LNCAP (cell line): Measurements from ENCODE around the gene SOX3.

Source experiments
- CTCF ChIP-seq: fragments of 450-650 bp; IDR thresholded peaks from 2 replicates; pipeline ENCODE4 v1.5.1; 2017; ENCODE audit warnings: mild to moderate bottlenecking

The SOX3 gene

DNA sequence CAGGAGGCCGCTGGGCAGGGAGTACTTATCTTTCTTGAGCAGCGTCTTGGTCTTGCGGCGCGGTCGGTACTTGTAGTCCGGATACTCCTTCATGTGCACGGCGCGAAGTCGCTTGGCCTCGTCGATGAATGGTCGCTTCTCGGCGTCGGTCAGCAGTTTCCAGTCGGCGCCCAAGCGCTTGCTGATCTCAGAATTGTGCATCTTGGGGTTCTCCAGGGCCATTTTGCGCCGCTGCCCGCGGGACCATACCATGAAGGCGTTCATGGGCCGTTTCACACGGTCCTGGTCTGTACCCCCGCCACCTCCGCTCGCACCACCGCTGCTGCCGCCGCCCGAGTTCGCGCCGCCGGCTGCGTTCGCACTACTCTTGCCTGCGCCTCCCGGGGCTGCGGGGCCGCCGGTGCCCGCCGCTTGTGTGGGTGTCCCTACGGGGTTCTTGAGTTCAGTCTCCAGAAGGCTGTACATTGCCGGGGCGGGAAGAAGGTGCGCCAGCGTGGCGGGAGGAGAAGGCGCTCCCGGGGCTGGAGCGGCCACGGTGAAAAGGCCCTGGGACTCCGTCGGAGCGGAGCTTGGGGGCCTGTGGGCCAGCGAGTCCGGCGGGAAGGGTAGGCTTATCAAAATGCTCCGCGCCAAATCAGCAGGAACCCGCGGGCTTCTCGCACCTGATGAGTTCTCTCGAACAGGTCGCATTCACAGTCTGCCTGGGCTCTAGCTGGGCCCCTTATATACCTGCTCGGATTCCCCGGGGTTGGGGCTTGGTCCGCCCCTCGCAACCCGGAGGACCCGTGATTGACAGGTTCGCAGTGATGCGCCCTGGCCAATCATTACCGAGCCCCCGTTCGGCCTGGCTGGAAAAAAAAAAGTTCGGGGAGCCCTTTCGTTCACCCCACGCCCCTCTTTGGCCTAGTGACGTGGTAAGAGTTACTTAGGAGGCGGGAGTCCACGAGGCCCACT lies at the start of gene SOX3:
Gene SOX3, minus strand, starts transcription at position 699 of the 954 bp plus-strand sequence. Its CDS starts 9 bp downstream, at position 690.
- no peak for TF ChIP-seq CTCF

GRCh38 chrX:140548985-140549384 lies 44.1 kb upstream of the SOX3 start:
- no peak for TF ChIP-seq CTCF

GRCh38 chrX:140526171-140526570 lies 21.3 kb upstream of the SOX3 start:
- no peak for TF ChIP-seq CTCF

DNA sequence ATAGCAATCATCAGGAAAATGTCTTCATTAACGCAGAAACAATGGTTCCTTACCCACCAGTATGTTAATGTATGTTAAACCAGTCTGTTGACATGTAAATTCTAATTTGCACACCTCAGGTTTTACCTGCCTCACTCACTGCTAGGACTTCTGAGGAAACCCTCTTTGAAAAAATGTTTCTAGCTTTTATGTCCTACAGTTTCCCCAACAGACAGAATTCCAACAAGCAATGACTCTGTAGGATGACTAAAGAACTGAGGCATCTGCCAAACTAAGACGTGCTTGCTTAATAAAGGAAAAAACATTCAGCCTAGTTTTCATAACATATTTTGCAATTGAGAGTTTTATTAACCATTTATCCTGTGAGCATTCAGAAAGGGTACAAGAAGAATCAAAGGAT lies 20.6 kb upstream of the SOX3 start:
- no peak for TF ChIP-seq CTCF

DNA sequence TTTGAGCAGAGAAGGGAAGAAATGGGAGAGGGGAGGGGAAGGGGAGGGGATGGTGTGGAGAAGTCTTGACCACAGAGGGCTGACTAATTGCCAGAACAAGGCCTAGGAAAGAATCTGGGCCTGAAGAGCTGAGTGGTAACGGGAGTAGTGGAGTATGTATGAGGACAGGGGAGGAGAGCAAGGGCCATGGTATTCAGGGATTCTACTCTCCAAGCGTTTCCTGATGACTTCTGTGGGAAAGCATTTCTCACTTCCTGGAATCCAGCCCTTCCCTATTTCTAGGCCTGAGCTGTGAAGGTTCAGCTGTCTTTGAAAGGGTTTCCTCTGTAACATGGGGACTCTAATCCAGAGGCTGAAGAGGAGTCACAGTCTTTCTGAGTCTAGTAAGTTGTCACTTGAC lies 19.7 kb upstream of the SOX3 start:
- no peak for TF ChIP-seq CTCF

DNA sequence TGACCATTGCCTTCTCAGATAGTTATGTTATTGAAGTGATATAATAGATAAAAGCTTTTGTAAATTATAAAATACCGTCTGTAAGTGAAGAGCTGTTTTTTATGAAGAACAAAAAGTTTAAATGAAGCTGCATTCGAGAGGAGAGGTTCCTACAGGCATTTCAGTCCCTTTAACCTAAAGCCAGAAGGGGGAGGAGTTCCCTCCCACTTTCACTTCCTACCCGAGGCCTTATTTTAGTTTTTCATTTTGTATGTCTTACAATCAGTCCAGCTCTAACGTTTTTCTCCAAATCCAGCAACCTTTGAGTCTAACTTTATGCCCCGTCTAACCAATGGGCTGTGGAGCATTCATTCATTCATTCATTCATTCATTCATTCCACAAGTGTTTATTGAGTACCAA lies 16.5 kb upstream of the SOX3 start:
- TF ChIP-seq CTCF = no peak

DNA sequence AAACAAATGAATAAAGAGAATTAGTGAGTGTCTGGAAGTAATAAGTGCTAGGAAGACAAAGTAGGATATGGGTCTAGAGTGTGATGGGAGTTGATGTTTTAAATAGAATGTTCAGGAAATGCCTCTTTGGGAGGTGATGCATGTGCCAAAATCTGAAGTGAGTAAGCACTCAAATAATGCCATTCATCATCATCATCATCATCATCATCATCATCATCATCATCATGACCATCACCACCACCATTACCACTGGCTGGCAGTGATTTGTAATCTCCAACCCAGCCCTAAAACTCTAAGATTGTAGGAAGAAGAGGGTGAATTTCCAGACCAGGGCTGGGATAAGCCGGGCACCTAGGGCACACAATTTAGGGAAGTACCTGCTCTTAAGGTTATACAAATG lies 9.7 kb upstream of the SOX3 start:
- TF ChIP-seq CTCF = no peak
